Measurements from ENCODE around the gene ENPP3. TPM values are rescaled to one million over a fixed set of nuclear protein-coding genes. Genes with fewer than 3 reads are reported as not detected.

ENPP3 gene
- total and polyA plus RNA-seq, 10 donors, result 0.23 to 1.3 (median 0.54) TPM

DNA sequence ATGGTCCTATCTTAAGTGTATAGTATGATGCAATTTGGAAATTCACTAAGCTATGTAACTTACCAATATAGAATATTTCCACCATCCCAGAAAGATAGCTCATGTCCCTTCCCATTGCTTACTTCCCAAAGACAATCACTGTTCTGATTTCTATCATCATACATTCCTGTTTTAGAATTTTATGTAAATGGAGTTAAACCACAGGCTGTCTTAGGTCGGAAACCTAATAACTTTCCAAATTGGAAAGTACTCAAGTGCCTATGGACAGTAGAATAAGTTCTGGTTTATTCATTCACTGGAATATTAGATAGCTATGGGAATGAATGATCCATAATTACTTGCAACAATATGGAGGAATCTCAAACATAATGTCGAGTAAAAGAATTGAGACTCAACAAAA lies 20.1 kb downstream of the ENPP3 start:
- WGBS, 5 donors, result 82 to 94% (median 86%) methylated on average over 2 of the region's 2 CpGs
- intact Hi-C loops (cut with DNase I; ENCODE audit: low total_unique reads), result no loop called here
- DNase-seq, result no peak
- Histone ChIP-seq H3K36me3 (no peaks in the 10 kb centered on the region), H3K27ac (no peak overlapping the region), H3K9me3 (no peaks in the 10 kb centered on the region), H3K4me3 (no peak overlapping the region), H3K4me1 (no peaks in the 10 kb centered on the region), H3K27me3 (replicated peaks in 1 of 7) (no peaks in the 10 kb centered on the region)
- TF ChIP-seq, protein P1, sequence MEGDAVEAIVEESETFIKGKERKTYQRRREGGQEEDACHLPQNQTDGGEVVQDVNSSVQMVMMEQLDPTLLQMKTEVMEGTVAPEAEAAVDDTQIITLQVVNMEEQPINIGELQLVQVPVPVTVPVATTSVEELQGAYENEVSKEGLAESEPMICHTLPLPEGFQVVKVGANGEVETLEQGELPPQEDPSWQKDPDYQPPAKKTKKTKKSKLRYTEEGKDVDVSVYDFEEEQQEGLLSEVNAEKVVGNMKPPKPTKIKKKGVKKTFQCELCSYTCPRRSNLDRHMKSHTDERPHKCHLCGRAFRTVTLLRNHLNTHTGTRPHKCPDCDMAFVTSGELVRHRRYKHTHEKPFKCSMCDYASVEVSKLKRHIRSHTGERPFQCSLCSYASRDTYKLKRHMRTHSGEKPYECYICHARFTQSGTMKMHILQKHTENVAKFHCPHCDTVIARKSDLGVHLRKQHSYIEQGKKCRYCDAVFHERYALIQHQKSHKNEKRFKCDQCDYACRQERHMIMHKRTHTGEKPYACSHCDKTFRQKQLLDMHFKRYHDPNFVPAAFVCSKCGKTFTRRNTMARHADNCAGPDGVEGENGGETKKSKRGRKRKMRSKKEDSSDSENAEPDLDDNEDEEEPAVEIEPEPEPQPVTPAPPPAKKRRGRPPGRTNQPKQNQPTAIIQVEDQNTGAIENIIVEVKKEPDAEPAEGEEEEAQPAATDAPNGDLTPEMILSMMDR (IDR thresholded peaks at IDR 0.05 in 8 of 11, conservative IDR thresholded peaks at IDR 0.05 in 3 of 11), result no peak
- no peak for TF ChIP-seq POLR2AphosphoS5 (IDR thresholded peaks at IDR 0.05)
- no peak for TF ChIP-seq POLR2A (IDR thresholded peaks at IDR 0.05)

GRCh38 chr6:131657630-131658111 lies 20.6 kb downstream of the ENPP3 start:
- no peaks in the 10 kb centered on the region for H3K4me1 ChIP-seq
- TF ChIP-seq POLR2A (IDR thresholded peaks at IDR 0.05), result no peak
- TF ChIP-seq, protein P1 (IDR thresholded peaks at IDR 0.05 in 8 of 11, conservative IDR thresholded peaks at IDR 0.05 in 3 of 11), result no peak
- TF ChIP-seq POLR2AphosphoS5 (IDR thresholded peaks at IDR 0.05), result no peak
- H3K27ac ChIP-seq, result no peak overlapping the region
- intact Hi-C loops (cut with DNase I; ENCODE audit: low total_unique reads), result no loop called here
- no peak for DNase-seq
- WGBS, 5 donors, result 70 to 84% (median 75%) methylated on average over 6 of the region's 6 CpGs
- no peaks in the 10 kb centered on the region for H3K9me3 ChIP-seq
- no peak overlapping the region for H3K4me3 ChIP-seq
- no peaks in the 10 kb centered on the region for H3K27me3 ChIP-seq (replicated peaks in 1 of 7)
- no peaks in the 10 kb centered on the region for H3K36me3 ChIP-seq

GRCh38 chr6:131658287-131658686 lies 21.2 kb downstream of the ENPP3 start:
- H3K36me3 ChIP-seq, result no peaks in the 10 kb centered on the region
- no peak for TF ChIP-seq POLR2AphosphoS5 (IDR thresholded peaks at IDR 0.05)
- no peak for TF ChIP-seq POLR2A (IDR thresholded peaks at IDR 0.05)
- TF ChIP-seq, protein P1 (IDR thresholded peaks at IDR 0.05 in 8 of 11, conservative IDR thresholded peaks at IDR 0.05 in 3 of 11), result no peak
- no peak overlapping the region for H3K4me3 ChIP-seq
- no peaks in the 10 kb centered on the region for H3K9me3 ChIP-seq
- WGBS, 5 donors, result 84 to 94% (median 90%) methylated on average over 3 of the region's 3 CpGs
- H3K27me3 ChIP-seq (replicated peaks in 1 of 7), result no peaks in the 10 kb centered on the region
- no peak for DNase-seq
- H3K4me1 ChIP-seq, result no peaks in the 10 kb centered on the region
- intact Hi-C loops (cut with DNase I; ENCODE audit: low total_unique reads), result no loop called here
- no peak overlapping the region for H3K27ac ChIP-seq

DNA sequence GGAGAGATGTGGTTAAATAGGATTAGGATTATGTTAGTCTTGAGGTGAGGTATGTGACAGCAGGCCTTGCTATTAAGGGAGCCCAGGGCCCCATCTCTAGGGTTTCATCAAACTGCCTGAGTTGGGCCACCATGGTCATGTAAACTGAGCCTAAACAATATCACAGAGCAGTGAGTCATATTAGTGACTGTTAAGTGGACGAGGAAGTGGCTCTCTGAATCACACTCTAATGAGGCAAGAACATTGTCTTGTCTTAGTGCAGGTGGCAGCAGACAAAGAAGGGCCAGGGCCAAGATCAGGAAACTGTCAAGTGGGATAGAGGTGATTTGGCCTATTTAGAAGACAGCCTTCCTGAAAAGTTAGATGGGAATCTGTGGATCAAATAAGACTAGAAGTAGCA lies 23.1 kb downstream of the ENPP3 start:
- TF ChIP-seq POLR2A (IDR thresholded peaks at IDR 0.05) (no peak), POLR2AphosphoS5 (IDR thresholded peaks at IDR 0.05) (no peak)
- TF ChIP-seq, protein P1 (IDR thresholded peaks at IDR 0.05 in 8 of 11, conservative IDR thresholded peaks at IDR 0.05 in 3 of 11), result no peak
- WGBS, 5 donors, result 33 to 61% (median 53%) methylated on average over 1 of the region's 1 CpG
- intact Hi-C loops (cut with DNase I; ENCODE audit: low total_unique reads), result no loop called here

More for the DNA sequence above, 23.1 kb downstream of the ENPP3 start:
- no peak overlapping the region for H3K27ac ChIP-seq
- H3K27me3 ChIP-seq (replicated peaks in 1 of 7), result no peaks in the 10 kb centered on the region
- no peak overlapping the region for H3K4me3 ChIP-seq
- no peaks in the 10 kb centered on the region for H3K4me1 ChIP-seq
- no peaks in the 10 kb centered on the region for H3K36me3 ChIP-seq
- DNase-seq, result no peak
- H3K9me3 ChIP-seq, result no peaks in the 10 kb centered on the region
